Neural progenitor cell (in vitro differentiated cells): ENCODE measurements around the gene MSANTD3.

ENCODE experiments used
- EZH2 ChIP-seq: fragments of 200-600 bp; sonication (generic); IDR thresholded peaks from 2 replicates; pipeline ENCODE4 v1.6.1; 2017; ENCODE audit warnings: antibody characterized with exemption, mild to moderate bottlenecking, moderate library complexity
- EZH2phosphoT487 ChIP-seq: fragments of 200-600 bp; sonication (generic); IDR thresholded peaks from 2 replicates; pipeline ENCODE4 v1.6.1; 2017; ENCODE audit warnings: antibody characterized with exemption
- TF ChIP-seq, protein P1 (sequence below): fragments of 200-600 bp; sonication (generic); IDR thresholded peaks from 2 replicates; pipeline ENCODE4 v1.5.1; 2017; ENCODE audit warnings: antibody characterized with exemption, mild to moderate bottlenecking

DNA sequence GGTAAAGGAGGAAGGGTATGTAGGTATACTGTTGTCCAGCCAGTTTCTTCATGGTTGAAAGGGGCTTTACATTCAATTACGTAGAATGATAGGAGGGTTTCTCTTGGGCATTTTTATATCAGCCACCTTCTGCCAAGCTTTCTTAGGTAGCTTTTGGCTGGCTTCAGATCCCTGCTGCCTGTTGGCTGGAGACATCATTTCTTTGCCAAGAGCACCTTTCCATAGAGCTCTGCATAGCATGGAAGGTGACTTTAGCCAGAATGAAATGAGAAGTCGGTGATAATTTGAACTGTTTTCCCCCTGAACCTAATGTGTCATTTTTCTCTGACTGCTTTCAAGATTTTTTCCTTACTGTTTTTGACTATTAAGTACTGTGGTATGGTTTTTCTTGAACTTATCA is 72.9 kb downstream of the MSANTD3 start:
- TF ChIP-seq, protein P1, sequence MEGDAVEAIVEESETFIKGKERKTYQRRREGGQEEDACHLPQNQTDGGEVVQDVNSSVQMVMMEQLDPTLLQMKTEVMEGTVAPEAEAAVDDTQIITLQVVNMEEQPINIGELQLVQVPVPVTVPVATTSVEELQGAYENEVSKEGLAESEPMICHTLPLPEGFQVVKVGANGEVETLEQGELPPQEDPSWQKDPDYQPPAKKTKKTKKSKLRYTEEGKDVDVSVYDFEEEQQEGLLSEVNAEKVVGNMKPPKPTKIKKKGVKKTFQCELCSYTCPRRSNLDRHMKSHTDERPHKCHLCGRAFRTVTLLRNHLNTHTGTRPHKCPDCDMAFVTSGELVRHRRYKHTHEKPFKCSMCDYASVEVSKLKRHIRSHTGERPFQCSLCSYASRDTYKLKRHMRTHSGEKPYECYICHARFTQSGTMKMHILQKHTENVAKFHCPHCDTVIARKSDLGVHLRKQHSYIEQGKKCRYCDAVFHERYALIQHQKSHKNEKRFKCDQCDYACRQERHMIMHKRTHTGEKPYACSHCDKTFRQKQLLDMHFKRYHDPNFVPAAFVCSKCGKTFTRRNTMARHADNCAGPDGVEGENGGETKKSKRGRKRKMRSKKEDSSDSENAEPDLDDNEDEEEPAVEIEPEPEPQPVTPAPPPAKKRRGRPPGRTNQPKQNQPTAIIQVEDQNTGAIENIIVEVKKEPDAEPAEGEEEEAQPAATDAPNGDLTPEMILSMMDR = no peak
- TF ChIP-seq EZH2phosphoT487 (no peak), EZH2 (no peak)
